ENCODE results near the gene WDPCP.
"Not testable (repeated sequence)": the region's sequence is repeated elsewhere in the genome, so short reads cannot be mapped to it uniquely, and the experiment has no call there.

Gene WDPCP

DNA sequence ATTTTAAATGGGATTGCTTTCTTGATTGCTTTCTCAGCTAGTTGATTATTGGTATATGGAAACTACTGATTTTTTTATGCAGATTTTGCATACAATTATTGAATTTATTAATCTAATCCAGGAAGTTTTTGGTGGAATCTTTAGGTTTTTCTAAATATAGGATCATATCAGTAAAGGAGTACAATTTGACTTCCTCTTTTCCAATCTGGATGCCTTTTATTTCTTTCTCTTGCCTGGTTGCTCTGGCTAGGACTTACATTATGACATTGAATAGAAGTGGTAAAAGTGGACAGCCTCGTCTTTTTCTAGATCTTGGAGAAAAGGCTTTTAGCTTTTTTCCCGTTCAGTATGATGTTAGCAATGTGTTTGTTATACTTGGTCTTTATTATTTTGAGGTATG is 486.3 kb downstream of the WDPCP start:
- DNase-seq (ENCODE audit: low read depth in 2 of 2): no peak

DNA sequence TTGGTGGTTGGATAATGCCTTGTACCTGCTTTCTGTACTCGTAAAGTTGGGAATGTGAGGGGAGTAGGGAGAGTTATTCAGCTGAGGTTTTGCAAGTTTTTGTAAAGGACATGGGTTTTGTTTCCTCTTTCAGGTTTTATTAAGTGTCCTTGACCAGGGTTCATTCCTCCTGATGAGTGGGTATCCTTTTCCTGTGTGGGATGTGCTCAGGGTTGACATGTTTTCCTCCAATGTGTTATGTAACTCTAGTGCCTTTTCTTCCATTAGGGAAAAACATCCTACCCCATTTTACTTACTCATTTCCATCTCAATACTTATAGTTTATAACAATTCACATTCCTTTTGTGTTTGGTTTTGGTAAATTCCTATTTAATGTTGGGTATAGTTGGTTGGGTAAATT is 489.2 kb downstream of the WDPCP start:
- no peak for DNase-seq (ENCODE audit: low read depth in 2 of 2)

DNA sequence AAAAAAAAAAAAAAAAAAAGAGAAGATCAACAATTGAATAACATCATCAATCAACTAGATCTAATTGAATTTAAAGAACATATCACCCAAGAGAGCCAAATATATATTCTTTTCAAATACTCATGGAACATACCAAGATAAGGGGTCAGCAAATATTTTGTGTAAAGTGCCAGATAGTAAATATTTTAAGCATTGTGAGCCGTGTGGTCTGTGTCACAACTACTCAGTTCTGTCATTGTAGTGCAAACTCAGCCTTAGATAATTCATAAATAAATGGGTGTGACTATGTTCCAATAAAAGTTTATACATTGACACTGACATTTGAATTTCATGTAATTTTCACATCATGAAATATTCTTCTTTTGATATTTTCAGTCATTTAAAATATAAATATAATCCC is 491.8 kb downstream of the WDPCP start:
- no peak for DNase-seq (ENCODE audit: low read depth in 2 of 2)

- DNase-seq (ENCODE audit: low read depth in 2 of 2): no peak
These were observed 494.8 kb downstream of the WDPCP start for GRCh38 chr2:63093502-63093901.

DNA sequence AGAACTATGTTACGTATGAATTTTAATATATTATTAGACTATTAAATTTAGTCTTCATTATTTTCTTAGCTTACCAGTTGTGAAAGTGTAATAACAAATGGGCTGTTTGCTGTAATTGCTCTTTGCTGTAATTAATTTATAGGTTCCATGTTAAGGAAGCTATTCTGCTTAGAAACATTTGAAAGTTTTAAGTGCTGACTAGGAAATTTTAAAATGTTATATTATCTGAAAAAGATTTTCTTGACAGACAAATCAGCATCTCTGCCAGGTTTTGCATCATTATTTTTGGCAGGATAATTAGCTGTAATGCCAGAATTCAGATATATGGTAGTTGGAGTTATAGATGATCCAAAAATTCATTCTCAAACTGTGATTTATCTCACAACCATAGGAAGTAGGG is 495.4 kb downstream of the WDPCP start:
- no peak for DNase-seq (ENCODE audit: low read depth in 2 of 2)

DNA sequence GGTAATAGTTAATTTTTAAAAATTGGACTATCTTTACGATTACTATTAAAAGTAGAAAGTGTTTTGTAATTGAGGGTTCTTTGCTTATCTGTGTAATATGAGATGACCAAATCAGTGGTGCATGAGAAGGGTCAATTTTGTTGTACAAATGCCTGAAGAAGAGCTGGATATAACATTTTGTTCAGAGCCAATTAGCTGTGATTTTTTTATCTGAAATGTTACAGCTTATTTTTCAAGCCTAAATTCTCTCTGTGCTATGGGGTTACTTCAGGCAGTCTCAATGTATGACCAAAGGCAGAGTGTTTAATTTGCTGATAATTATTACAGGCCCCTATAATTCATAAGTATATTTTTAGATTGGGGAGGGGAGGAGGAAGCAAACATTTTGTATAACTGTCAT is 495.9 kb downstream of the WDPCP start:
- no peak for DNase-seq (ENCODE audit: low read depth in 2 of 2)

- no peak for DNase-seq (ENCODE audit: low read depth in 2 of 2)
These were observed 501.6 kb downstream of the WDPCP start for GRCh38 chr2:63086687-63087086.

- no peak for DNase-seq (ENCODE audit: low read depth in 2 of 2)
These were observed 506.9 kb downstream of the WDPCP start for GRCh38 chr2:63081404-63081803.

- DNase-seq (ENCODE audit: low read depth in 2 of 2): no peak
These were observed 509.2 kb downstream of the WDPCP start for GRCh38 chr2:63078852-63079606.

DNA sequence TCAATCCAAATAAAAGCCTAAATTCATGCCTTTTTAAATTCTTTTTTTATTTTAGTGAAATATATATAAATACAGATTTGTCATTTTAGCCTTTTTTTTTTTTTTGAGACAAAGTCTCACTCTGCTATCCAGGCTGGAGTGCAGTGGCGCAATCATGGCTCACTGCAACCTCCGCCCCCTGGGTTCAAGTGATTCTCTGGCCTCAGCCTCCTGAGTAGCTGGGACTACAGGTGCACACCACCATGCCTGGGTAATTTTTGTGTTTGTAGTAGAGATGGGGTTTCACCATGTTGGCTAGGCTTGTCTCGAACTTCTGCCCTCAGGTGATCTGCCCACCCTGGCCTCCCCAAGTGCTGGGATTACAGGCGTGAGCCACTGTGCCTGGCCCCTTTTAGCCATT is 513.9 kb downstream of the WDPCP start:
- not testable (repeated sequence) for DNase-seq (ENCODE audit: low read depth in 2 of 2)

- DNase-seq (ENCODE audit: low read depth in 2 of 2): no peak
These were observed 514.3 kb downstream of the WDPCP start for GRCh38 chr2:63073994-63074393.

DNA sequence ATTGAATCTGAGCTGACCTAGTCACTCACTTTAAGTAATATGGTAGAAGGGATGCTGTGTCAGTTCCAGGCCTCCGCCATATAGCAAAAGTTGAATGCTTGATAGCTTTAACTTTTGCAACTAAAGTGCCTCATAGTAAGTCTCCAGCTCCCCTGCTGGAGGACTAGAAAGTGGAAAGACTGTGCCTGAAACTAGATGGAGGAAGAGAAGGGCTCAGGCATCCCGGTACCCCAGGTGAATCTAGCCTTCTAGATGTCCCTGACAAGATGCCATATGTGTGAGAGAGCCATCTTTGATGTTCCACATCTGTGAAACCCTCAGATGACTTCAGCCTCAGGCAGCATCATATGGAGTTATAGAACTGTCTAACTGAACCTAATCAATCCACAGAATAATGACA is 516.6 kb downstream of the WDPCP start:
- no peak for DNase-seq (ENCODE audit: low read depth in 2 of 2)

All from stimulated activated CD8-positive, alpha-beta memory T cell treated with anti-CD3 and anti-CD28 coated beads, Interleukin-7, amount 100 ng/mL, for 4 hours (primary cell).